ENCODE data around the gene TMEM151B. TPM values are rescaled to one million over a fixed set of nuclear protein-coding genes. Genes with fewer than 3 reads are reported as not detected.

TMEM151B gene
- polyA plus RNA-seq, 4 donors, result 0.41 to 1.4 (median 0.98) TPM

- no peak for DNase-seq (ENCODE audit: low read depth in 4 of 4, low spot score in 2 of 4)
These were observed 5.7 kb downstream of the TMEM151B start for GRCh38 chr6:44275749-44276648.

GRCh38 chr6:44276667-44277640 is 6.7 kb downstream of the TMEM151B start:
- no peak for DNase-seq (ENCODE audit: low read depth in 4 of 4, low spot score in 2 of 4)

- DNase-seq (ENCODE audit: low read depth in 4 of 4, low spot score in 2 of 4), result no peak
These were observed 7.5 kb downstream of the TMEM151B start for GRCh38 chr6:44277763-44278162.

DNA sequence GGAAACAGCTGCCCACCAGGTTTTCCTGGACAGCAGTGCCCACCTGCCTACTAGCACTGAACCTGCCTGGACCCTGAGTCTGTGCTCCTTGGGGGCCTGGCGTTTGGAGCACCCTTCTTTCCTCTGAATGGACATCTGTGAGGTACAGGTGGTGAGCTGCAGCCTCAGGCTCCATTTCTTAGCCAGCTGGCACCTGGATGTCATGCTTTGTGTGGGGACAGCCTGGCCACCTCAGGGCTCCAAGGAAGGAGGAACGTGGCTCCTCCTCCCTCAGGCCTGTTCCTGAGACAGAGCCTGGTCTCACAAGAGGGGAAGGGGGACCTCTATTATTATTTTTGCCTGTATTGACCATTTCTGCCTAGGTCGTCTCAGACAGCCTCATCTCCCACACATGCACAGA is 8.1 kb downstream of the TMEM151B start:
- no peak for DNase-seq (ENCODE audit: low read depth in 4 of 4, low spot score in 2 of 4)

GRCh38 chr6:44278774-44279697 is 8.8 kb downstream of the TMEM151B start:
- no peak for DNase-seq (ENCODE audit: low read depth in 4 of 4, low spot score in 2 of 4)

GRCh38 chr6:44284121-44284520 is 13.9 kb downstream of the TMEM151B start:
- DNase-seq (ENCODE audit: low read depth in 4 of 4, low spot score in 2 of 4), result no peak

DNA sequence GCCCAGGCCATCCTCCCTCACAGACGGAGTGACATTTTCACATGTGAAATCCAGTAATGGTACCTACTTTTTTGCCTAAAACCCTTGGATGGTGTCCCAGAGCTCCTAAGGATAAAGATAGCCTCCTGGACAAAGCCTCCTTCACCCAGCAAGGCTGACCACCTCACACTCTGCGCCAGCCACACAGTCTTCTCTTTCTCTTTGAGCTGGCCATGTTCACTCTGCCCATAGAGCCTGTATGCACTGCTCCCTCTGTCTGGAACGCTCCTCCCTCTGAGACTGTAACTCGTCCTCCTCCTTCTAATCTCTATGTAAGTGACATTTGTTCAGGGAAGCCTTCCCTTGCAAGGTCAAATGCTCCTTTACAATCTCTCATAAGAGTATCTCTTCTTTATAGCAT is 14.6 kb downstream of the TMEM151B start:
- no peak for DNase-seq (ENCODE audit: low read depth in 4 of 4, low spot score in 2 of 4)

DNA sequence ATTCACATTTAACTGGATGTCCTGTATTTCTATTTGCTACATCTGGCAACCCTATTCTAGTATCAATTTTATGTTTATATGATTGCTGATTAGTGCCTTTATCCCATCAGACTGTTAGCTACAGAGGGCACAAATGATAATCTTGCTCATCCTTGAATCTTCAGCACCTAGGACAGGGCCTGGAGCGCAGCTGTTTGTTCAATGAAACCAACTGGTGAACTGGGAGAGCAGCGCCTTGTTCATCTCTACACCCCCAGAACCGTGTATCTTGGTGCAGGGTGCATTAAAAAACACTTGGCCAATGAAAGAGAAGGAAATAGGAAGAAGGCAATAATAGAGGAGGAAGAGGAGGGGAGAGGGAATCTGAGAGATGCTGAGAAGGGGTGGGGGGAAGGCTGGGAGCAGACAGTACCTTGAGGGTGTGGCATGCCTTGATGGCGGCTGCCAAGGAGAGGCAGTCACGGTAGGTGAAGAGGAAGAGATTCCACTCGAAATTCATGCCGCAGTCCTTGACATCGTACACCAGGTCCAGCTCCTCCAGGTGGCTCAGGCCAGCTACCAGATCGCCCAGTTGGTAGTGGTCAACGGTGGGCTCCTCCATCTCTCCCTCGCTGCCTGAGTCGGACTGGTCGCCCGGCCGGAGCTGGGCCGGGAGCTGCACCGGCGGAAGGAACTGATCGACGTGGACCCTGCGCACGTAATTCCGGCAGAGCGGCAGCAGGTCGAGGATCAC is 15.5 kb downstream of the TMEM151B start:
- no peak for DNase-seq (ENCODE audit: low read depth in 4 of 4, low spot score in 2 of 4)

- DNase-seq (ENCODE audit: low read depth in 4 of 4, low spot score in 2 of 4), result no peak
These were observed 16.0 kb downstream of the TMEM151B start for GRCh38 chr6:44286285-44286565.

DNA sequence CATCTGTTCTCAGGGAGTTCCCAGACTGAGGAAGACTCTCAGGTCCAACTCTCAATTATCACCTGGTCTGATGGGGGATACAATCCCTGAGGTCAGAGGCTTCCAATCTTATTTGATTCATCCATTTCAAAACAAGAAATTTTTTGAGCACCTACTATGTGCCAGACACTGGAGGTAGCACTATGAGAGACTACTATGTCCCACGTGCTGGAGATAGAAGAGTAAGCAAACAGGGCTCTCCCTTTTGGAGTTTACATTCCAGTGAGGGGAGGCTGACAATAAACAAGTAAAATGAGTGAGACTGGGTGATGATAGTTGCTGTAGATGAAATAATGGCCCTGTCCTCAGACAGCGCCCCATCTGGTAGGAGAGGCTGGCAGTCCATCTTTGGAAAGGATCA is 16.5 kb downstream of the TMEM151B start:
- no peak for DNase-seq (ENCODE audit: low read depth in 4 of 4, low spot score in 2 of 4)

GRCh38 chr6:44289726-44290260 is 19.5 kb downstream of the TMEM151B start:
- DNase-seq (ENCODE audit: low read depth in 4 of 4, low spot score in 2 of 4), result no peak

- no peak for DNase-seq (ENCODE audit: low read depth in 4 of 4, low spot score in 2 of 4)
These were observed 21.6 kb downstream of the TMEM151B start for GRCh38 chr6:44291841-44292240.

GRCh38 chr6:44292661-44293365 is 22.6 kb downstream of the TMEM151B start:
- DNase-seq (ENCODE audit: low read depth in 4 of 4, low spot score in 2 of 4), result no peak

DNA sequence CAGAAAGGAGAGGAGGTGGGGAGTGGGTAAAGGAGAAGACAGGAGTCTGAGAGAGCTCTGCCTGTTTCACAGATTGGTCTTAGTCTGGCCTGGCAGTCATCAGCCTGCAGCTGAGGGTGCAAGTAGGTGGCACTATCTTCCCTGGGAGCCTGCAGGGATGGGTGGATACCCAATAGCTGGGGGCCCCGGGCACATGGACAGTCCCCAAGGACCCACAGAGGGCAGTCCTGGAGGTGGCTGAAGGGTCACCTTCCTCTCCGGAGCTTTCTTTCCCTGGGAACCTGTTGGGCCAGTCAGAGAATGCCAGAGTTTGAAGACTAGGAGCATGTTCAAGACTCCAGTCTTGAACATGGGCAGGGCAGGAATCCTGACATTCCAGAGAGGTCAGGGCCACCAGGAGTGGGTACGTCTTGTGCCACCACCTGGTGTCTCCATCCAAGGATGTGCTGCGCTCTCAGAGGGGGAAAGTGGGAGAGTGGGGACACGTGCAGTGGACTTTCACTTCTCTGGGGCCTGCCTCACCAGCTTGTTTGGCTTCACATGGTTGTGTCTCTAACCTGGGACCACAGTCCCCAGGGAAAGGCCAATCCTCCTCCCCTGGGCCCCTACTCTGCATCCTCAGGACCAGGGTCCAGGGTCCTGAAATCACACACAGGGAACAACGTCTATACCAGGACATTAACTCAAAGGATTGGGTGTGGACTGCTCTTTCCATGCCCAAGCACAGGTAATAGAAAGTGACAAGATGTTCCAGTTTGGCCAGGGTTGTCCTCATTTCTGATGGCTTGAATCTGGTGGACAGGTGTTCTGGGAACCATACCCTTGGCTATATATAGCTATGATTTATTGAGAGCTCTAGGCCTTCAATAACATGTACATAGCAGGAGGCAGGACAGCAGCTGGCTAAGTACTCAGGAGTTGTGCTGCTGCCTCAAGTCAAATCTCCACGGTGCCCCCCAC is 24.9 kb downstream of the TMEM151B start:
- no peak for DNase-seq (ENCODE audit: low read depth in 4 of 4, low spot score in 2 of 4)

DNA sequence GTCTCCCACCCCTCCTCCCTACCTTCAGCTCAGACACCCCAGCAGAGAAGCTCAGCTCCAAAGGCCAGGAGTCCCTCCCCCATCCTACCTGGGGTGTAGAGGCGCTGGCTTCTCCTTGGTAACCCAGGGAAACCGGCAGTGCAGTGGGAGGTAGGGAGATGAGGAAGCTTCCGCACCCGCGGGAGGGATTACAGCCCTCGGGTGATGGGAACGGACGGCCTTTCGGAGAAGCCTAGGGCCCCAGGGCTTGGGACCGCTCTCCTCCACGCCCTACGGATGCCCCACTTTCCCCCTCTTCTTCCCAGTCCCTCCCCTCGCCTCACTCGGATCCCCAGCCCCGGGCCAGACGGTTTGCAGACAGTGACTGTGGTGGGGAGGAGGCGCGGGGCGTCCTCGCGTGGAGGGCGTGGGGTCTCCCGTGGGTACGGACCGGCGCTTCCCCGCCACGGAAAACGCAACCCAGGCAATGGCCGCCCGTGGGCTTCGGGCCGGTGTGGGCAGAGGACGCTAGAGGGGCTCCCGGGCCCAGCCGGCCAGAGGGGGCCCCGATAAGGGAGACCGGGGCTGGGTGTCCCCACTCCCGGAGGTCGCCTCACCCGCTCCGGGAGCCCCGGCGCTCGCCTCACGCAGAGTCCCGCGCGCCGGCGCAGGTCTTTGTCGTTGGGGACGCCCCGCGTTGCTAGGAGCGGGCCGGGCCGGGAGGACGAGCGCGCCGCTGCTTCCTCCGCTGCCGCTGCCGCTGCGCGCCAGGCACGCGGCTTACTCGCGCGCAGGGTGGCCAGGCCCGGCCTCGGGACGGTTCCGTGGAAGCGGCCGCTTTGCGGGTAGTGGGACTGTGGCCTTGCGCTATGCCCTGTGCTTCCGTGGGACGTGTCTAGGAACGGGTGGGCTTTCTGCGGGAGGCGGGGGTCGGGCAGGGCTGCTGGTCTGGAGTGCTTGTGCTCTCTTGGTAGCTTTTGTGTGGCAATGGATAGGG is 27.1 kb downstream of the TMEM151B start:
- DNase-seq (ENCODE audit: low read depth in 4 of 4, low spot score in 2 of 4), result no peak

- no peak for DNase-seq (ENCODE audit: low read depth in 4 of 4, low spot score in 2 of 4)
These were observed 28.0 kb downstream of the TMEM151B start for GRCh38 chr6:44298055-44298803.
